GM18867 (cell line): ENCODE results near the gene MYRFL.
A peak's percentile ranks its signal among the peaks of the same experiment; 100 is the strongest.

Experiments used
- ATAC-seq: cut with Tn5 transposase; IDR thresholded peaks from one replicate; pipeline ENCODE4 v1.9.1; 2021; ENCODE audit warnings: mild to moderate bottlenecking, moderate library complexity; ENCODE audit not compliant: unreplicated experiment

The MYRFL gene

GRCh38 chr12:69894800-69895383 lies 69.9 kb downstream of the MYRFL start:
- no peak for ATAC-seq

- no peak for ATAC-seq
These were observed 71.8 kb downstream of the MYRFL start for GRCh38 chr12:69896653-69897381.

- ATAC-seq = no peak
These were observed 72.7 kb downstream of the MYRFL start for GRCh38 chr12:69897744-69898143.

GRCh38 chr12:69898236-69898635 lies 73.2 kb downstream of the MYRFL start:
- ATAC-seq = no peak

GRCh38 chr12:69900720-69901131 lies 75.7 kb downstream of the MYRFL start:
- ATAC-seq = peak; percentile 73

GRCh38 chr12:69901221-69901905 lies 76.3 kb downstream of the MYRFL start:
- no peak for ATAC-seq

GRCh38 chr12:69903548-69903947 lies 78.5 kb downstream of the MYRFL start:
- no peak for ATAC-seq

GRCh38 chr12:69904777-69905176 lies 79.8 kb downstream of the MYRFL start:
- ATAC-seq = no peak

- no peak for ATAC-seq
These were observed 80.8 kb downstream of the MYRFL start for GRCh38 chr12:69905801-69906200.

GRCh38 chr12:69906411-69907216 lies 81.6 kb downstream of the MYRFL start:
- ATAC-seq = peak; percentile 91

- ATAC-seq = no peak
These were observed 83.2 kb downstream of the MYRFL start for GRCh38 chr12:69908203-69908602.

GRCh38 chr12:69910694-69911093 lies 85.7 kb downstream of the MYRFL start:
- ATAC-seq = no peak

- ATAC-seq = no peak
These were observed 88.5 kb downstream of the MYRFL start for GRCh38 chr12:69913526-69913925.

- ATAC-seq = no peak
These were observed 90.9 kb downstream of the MYRFL start for GRCh38 chr12:69915964-69916363.

- ATAC-seq = no peak
These were observed 91.7 kb downstream of the MYRFL start for GRCh38 chr12:69916544-69917235.

- no peak for ATAC-seq
These were observed 93.3 kb downstream of the MYRFL start for GRCh38 chr12:69918287-69918686.

GRCh38 chr12:69919495-69919894 lies 94.5 kb downstream of the MYRFL start:
- ATAC-seq = no peak

- ATAC-seq = no peak
These were observed 96.8 kb downstream of the MYRFL start for GRCh38 chr12:69921831-69922230.

GRCh38 chr12:69922999-69923398 lies 98.0 kb downstream of the MYRFL start:
- ATAC-seq = no peak

GRCh38 chr12:69925291-69925690 lies 100.3 kb downstream of the MYRFL start:
- ATAC-seq = no peak

- no peak for ATAC-seq
These were observed 102.1 kb downstream of the MYRFL start for GRCh38 chr12:69927164-69927563.
